HG03108 (cell line): ENCODE results near the gene PCDH7.

Source experiments
- ATAC-seq: cut with Tn5 transposase; IDR thresholded peaks from one replicate; pipeline ENCODE4 v1.9.1; 2021; ENCODE audit warnings: moderate library complexity; ENCODE audit not compliant: unreplicated experiment

Gene PCDH7

DNA sequence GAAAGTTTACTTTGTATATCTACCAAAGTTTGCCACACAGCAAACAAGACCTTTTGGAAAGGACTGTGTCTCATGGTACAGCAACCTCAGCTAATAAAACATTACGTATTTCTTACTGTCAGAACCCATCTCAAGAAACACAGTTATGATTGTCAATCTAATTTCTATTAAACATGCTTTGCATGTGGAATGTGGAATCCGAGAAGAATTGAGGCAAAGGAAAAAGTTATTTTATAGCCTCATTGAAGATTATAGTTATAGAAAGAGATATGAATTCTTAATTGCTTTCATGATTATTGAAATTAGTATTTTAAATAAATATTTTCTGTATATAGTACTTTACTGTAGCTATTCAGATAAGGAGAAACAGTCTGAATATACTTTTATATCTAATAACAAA lies 5.4 kb downstream of the PCDH7 start:
- ATAC-seq, result no peak

DNA sequence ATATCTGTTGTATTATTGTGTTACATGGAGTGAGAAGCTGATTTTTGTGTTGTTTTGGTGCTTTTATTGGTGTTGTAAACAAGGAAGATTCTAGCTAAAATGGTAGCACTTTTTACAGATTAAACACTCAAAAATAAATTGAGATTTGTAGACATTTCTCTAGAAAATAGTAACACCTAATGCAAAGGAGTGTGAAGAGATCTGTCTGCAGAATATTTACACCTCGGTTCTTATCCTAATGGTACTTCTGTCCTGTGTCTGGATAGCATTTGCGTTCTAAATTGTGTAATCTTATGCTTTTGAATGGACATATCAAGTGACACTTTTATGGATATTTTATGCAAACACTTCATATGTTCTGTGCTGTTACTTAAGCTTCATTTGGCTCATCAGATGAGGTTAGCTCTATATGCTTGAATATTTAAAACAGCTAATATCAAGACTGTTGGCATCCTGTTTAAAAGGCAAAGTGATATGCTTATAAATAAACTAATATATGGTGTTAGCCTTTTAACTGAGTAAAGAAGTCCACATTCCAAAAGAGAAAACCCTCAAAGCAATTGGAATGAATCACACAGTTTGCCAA lies 6.0 kb downstream of the PCDH7 start:
- no peak for ATAC-seq

DNA sequence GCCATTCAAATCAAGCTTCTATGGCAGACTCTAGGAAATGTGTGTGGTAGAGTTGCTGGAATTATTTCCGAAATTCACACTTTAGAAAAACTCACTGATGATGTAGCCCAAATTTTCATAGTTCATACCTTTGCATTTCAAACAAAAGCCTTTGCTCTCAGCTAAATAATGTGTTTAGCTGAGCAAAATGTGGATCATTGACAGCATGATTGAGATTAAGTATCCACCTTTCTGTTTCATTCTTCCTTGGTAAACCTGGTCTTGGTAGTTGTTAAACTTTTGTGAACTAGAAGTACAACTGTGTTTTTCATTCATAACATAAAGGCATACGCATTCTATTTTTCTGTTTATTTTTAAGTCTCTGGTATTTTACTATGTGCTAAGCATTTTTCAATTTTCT lies 7.2 kb downstream of the PCDH7 start:
- no peak for ATAC-seq

DNA sequence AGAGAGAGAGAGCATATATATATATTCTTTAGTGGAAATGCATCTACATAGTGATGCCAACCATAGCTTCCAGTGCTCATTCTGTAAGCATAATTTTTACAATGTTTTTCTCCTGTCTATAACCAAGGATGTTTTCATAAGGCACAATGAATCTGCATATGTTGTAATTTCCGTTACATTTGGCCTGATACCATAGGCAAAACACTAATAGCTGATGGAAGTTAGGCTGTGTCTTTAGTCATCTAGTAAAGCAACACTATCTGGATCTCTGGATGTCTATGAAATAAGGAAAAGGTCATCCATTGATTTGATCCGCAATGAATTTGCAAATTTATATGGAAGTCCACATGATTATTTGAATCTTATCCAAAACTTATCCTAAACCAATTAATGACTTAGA lies 8.1 kb downstream of the PCDH7 start:
- no peak for ATAC-seq

DNA sequence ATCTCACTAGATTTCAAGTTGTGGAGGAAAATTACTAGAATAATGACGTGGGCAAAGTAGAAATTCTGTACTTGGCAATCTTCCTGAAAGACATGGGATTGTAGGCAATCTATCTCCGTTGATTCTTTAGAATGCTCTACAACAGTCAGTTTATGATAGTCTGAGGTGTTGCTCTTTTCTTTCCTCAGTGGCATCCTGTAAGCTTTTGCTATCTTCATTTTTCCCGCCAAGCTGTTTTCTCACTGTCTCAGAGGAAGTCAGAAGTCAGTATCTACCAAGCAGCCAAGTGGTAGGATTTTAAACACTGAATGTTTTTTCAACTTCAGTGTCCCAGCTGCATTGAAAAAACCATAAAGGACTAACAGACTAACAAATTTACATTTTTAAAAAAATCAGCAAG lies 23.7 kb downstream of the PCDH7 start:
- ATAC-seq, result no peak

DNA sequence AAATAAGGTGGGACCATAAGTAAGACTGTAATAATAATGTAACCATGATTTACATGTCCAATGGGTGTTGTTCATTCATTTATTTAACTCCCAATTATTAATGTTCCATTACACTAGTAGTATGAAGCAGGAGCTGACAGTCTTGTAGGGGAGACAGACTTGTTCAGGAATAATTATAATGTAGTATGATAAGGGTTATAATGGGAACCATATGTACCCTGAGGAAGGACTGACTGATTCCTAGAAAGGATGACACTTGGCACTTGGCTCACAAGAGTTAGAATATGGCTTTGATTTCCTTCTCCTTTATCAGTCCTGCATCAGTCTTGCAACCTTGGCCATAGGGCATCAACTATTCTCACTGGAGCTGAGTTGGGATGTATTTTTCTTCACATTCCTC lies 24.2 kb downstream of the PCDH7 start:
- ATAC-seq, result no peak

DNA sequence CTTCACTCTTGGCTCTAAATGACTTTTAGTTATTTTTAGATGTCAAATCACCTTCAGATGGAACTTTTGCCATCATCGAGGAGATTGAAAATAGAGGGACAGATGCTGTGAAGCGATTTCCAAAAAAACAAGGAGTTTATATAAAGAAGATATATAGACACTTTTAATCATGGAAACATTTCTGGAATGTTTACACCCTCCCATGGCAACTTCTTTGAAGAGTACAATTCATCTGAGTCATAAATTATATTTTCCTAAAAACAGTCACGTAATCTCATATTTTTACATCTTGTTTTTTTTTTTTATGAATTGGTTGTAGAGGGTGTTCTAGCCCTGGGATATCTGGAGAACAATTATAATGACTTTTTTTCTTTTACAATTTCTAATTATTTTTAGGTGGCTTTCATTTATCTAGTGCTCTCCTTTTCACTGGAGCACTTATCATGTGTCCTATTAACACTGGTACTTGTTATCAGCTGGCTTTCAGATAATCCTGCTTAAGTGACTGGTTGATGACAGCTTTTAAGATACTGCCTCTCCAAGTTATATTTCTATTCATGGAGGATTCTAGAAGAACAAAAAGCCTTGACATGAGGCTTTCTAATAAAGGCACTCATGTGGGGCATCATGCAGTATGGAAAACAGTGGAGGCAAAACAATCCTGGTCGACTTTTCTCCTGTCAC lies 24.9 kb downstream of the PCDH7 start:
- no peak for ATAC-seq

DNA sequence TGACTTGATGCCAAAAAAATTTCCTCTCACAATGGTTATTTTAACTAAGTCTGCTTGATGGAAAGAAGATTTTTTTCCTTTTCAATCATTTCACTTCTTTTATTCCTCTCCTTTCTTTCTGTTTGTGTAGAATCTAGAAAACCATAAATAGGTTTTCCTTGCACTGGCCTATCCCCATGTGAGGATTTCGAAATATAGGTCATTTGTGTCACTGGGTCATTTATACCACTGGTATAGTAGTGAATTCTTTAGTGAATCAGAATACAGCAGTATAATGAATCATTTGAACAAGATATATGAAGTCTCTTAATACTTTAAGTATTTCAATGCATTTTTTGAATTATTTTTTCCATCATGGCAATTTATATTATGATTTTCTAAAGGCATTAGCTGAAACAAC lies 26.6 kb downstream of the PCDH7 start:
- no peak for ATAC-seq

DNA sequence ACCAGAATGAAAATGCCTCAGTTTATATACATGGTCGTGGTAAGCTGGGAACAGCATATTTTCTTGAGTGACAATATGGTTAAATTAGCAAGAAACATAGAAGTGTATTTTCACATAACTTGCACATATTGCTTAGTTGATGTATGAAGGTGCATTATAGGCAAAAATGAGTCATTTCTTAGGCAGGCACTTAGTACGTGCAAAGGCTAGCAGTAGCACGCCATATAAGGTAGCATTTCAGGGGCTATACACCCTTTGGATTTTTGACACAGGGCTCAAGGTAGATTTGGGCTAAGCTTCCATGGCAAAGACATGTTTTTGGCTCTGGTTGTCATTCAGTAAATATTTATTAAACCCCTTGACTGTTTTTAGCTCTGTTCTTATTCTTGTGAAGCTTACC lies 33.1 kb downstream of the PCDH7 start:
- ATAC-seq, result no peak

DNA sequence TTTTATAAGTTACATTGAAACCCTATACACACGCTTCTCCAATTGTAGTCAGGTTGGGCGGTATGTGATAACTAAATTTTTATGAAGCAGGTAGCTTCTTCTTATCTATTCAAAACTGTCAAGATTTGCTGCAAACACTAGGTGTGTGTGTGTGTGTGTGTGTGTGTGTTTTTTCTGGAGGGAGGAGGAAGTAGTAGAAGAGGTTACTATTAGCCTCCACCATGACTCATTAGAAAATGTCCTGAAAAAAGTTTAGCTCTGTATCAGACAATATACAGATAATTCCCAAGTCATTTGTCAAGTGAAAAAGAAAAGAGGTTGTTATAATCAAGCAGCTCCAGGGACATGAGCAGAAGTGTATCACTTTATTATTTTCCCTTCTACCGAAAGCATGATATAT lies 33.9 kb downstream of the PCDH7 start:
- ATAC-seq, result no peak

DNA sequence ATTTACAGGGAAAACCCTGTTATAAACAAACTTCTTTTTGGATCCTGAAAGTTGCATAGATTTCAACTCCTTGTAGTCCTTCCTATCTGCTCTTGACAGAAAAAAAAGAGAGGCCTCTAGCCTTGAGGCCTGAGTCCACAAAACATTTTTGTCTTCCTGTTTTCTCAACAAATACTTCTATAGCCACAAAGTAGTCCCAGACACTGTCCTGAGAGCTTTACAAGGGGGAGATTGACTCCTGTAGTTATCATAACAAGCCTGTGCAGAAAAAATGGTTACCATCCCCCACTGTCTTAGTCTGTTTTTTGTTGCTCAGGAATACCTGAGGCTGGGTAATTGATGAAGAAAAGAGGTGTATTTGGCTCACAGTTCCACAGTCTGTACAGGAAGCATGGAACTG lies 35.2 kb downstream of the PCDH7 start:
- no peak for ATAC-seq

DNA sequence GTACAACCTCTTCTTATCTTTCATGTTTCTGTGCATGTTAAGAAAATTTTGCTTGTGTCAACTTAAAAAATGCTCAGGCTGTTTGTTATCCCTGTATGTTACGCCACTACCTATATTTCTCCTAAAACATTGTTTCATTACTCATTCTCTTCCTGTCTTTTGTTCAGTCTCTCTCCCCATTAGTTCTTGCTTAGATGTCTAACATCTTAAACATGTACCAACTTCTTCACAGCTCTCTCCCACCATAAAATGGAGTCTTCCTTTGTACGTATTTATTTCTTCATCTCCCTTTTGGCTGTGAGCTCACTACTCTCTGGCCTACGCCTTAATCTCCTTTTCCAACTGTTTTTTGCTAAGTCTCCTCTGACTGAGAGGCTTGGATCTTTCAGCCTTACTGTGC lies 36.4 kb downstream of the PCDH7 start:
- ATAC-seq, result no peak

DNA sequence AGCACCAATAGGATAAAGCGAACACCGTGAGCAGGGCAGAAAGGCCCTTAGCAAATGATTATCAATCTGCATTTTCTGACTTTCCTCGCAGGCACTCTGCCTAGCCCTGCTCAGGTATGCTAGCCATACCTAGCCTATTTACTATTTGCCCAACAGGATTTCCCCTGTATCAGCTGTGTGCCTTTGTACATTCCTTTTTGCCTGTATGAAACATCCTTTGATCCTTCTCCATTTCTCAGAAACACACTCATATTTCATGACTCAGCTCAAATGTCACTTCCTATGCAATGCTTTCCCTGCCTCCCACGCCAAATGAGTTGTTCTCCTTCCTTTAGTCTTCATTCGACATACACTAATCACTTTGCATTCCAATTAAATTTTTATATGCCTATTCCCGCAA lies 37.2 kb downstream of the PCDH7 start:
- ATAC-seq, result no peak

DNA sequence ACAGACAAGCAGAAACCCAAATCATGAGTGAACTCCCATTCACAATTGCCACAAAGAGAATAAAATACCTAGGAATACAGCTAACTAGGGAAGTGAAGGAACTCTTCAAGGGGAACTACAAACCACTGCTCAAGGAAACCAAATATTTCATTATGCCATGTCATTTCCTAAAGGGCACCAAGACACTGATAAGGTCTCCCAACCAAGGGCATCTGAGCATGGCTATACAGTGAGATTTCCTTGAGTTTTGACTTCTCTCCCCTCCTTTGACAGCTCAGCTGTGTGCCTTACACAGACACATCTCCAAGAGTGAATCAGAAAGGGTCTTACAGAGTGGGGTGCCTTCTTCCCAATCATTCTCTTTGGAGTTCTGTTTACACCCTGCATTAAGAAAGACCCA lies 40.4 kb downstream of the PCDH7 start:
- no peak for ATAC-seq

DNA sequence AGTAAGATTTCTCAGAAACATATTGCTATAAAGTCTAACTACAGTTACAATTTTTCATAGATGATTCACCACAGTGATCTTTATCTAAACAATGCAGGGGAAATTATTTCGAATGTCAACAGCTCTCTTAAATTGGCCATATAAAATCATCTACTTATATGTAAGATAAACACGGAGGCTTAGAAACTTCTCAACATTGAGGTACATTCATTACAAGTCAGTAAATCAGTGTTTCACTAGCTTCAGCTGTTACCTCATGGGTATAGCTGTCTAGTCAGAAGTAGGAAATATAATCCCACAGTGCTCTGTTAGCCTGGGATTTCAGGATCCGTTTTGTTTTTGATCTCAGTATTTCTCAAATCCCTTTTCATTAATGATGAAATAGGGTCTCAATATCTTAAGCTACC lies 43.2 kb downstream of the PCDH7 start:
- no peak for ATAC-seq

DNA sequence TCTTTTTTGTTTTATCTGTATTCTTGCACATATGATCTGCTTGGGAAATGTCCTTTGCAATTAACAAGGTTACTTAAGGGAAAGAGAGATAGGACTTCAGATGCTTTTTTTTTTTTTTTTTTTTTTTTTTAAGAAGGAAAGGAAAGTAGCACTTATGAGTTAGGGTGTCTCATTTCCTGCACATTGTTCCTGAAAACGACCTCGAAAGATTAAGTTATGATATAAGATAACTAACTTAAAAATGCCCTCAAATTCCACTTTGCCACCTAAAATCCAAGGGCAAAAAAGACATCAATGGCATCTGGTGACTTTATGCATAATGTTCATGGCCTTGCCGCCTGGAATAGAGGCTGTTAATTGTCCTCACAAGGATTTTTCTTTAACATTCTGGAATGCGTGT lies 44.9 kb downstream of the PCDH7 start:
- no peak for ATAC-seq

DNA sequence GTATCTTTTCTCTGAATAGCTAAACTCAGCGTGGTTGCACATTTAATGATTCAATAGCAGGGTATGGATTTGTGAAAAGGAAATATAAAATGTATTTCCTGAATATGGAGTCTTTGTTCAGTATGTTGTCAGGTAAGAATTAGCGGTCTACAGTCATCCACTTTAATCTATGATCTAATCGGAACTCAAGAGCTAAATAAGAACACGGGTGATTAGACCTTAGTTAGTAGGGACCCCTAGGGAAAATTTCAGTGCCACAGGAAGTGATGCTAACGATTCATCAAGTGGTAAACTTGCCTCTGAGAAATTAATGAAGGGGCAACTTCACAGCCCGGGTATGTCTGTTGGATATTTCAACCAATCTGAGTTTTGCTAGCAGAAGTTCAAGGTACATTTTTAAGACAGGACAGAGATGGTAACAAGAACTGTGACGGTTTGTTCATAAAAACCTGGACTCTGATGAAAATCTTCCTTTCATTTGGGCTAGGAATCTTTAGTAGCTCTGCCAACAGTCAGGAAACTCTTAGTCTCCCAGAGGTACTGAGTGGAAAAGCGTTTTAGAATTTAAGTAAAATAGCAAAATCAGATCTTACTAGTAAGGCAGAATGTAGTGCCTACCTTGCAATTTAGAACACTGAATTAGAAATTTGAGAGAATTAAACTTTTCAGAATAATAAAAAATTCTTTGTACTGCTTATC lies 47.1 kb downstream of the PCDH7 start:
- ATAC-seq, result no peak

DNA sequence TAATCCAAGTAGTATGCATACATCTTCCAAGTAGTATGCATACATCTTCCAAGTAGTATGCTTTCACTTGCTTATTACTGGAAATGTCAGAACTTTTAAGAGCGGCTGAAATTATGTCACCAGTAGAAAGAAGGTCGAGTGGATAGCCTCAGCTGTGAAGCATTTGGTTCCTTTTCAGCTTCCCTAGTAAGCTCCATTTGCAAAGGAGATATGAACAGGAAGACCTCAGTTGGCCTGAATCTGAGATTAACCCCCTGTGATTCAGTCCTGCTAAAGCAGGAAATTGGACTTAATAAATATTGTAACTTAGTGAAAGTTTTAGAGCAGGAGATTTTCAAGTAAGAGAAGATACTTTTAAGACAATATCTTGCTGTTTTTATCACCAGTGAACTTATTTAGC lies 48.1 kb downstream of the PCDH7 start:
- no peak for ATAC-seq

DNA sequence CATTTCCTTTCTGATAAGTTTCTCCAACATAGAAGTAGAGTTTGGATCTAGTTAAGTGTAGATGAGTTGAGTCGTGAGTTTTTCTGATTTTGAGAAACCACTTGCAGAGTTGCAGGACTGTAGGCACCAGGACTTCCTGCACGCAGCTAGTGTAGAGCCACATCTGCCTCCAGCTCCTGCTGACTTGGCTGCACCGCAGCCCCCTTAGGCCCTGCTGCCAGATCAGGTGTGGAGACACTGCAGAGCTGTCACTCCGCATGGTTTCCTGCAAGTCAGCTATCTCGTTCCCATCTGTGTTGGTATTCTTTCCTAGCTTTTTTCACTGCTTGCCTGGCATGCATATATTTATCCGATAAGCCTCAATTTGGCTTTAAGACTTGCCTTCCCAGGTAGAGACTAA lies 48.9 kb downstream of the PCDH7 start:
- no peak for ATAC-seq

DNA sequence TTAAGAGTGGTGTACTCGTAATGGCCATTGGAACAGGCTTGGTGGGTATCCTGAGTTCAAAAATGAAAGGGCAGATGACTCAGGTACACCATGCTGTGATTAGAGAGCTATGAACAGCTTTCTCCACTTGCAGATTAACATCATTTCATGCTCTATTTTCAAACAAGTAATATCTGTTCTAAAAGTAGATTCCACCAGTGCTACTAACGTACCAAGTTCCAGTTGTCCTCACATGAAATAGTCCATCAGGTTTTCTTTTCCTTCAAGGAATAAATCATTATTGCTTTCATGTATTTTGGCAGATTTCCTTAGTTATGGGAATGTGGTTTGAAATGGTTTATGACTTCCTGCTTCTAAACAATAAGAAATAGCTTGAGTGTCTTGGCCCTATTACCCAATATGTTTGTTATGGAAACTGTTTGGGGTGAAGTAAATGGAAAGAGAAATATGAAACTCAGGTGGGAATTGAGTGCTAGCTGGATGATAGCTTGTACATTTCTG lies 49.9 kb downstream of the PCDH7 start:
- no peak for ATAC-seq

DNA sequence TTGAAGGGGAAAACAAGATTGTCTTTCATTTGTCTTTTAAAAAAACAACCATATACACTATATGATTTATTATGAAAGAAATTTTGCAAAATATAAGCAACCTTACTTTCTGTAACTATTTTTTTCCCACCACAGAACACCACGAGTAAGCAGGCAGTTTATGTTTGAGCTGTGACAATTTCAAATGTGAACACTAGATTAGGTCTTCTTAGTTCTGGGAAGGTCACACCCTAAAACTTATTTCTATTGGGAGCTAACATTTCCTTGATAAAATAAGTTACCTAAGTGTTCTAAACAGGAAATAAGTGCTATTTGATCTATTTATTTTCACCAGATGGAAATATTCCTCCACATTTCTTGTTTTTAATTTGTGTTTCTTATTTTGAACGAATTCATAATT lies 50.6 kb downstream of the PCDH7 start:
- no peak for ATAC-seq

DNA sequence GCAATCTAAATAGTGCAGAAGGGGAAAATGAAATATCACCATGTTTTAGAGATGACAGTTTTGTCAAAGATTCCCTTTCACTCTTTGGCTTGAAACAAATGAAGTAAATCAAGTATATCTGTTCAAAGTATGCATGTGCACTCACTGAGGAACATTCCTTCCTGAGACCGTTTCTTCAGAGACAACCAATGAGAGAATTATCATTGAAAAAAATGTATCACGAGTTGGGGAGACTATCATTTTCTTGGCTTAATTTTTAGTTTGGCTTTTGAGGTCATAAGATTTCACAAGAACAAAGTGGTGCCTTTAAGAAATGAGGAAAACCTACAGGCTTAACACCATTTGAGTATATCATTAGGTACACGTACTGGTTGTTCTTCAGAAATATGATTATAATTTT lies 56.3 kb downstream of the PCDH7 start:
- no peak for ATAC-seq
